ENCODE data around the gene ECHDC1.
"Not testable (repeated sequence)": the region's sequence is repeated elsewhere in the genome, so short reads cannot be mapped to it uniquely, and the experiment has no call there.

ECHDC1 gene

DNA sequence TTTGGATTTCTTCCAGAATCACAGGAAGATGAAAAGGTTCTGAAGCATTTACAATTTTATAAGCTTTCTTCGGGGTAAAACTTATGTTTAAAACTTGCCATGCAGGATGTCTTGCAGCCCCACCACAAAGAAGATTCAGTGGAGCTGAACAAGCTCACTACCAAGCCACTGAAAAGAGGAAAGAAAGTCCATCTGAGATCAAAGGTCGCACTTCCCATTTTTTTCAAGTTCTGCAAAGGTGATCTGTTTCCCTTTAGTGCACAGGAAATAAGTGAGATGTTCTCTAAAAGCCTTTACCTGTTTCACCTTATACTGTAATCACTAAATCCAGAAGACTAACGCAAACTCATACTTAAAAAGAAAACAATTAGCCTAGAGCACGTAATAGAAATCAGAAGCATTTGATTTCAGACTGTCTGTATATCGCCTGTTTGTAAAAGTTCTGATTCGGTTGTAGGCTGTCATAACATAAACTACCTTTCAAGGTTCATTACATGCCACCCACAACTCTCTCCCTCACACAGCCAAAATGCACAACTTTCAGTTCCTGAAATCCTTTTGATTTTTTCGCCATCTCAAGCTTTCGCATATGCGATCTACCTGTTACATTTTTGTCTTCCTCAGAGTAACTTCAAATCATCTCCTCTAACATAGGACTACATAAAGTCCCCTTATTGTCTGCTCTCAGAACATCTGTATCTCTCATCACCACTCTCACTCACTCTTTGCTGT is 1.8 kb downstream of the ECHDC1 start:
- DNase-seq = no peak

DNA sequence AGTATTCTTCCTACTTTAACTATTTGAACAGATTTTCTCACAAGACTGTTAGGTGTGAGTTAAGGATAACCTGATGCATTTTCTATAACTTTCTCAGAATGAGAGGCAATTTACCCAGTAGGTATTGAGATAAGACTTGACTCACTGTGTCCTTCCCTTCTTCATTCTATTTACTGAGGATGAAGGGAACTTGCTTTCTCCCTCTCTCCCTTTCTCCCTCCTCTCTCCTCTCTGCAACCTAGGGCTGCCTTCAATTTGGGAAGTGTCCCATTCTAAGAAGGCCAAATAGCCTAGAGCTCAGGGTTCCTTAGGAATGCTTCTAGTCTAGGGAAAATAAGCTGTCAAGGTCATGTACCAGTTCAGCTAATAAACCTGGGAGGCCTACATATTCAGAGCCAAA is 3.2 kb downstream of the ECHDC1 start:
- no peak for DNase-seq

DNA sequence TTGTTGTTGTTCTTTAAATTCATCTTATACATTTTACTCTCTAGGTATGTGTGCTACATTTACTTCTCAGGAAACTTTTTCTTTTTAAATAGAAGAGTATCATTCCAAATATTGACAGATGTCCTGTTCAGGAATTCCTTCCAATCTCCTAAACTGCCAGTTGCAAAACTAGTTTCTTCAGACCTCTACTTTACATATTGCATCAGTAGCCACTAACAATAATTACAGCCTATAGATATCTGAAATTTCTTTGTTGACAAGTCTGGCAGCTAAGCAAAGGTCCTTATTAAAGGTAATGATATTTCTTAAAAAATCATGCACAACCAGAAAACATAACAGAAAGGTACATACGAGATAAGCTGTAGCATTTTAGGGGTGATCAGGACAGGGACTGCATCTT is 4.5 kb downstream of the ECHDC1 start:
- no peak for DNase-seq

DNA sequence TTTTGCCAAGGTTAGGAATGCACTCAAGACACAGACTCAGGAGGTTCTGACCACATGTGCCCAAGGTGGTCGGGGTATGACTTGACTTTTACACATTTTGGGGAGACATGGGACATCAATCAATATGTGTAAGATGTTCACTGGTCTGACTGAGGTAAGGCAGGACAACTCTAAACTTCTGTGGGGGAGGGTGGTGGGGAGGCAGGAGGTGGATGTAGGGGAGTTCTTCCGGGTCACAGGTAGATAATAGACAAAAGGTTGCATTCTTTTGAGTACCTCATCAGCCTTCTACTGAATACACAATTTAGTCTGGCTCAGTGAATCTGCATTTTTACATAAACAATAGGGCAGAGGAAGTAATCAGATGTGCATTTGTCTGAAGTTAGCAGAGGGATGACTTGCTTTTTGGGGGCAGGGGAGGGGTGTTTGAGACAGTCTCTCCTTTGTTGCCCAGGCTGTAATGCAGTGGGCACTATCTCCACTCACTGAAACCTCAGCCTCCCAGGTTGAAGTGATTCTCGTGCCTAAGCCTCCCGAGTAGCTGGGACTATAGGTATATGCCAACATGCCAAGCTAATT is 10.9 kb downstream of the ECHDC1 start:
- no peak for DNase-seq

DNA sequence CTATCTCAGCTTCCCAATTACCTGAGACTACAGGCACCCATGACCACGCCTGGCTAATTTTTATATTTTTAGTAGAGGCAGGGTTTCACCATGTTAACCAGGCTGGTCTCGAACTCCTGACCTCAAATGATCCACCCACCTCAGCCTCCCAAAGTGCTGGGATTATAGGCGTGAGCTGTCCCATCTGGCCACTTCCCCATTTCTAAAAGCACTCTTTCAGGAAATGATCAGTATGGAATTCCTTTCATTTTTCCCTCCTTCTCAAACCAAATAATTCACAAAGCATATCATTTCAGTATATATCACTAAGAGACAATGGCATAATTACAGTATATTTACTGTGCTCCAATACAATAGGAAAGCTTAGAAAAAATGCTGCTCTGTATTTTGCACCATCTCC is 12.2 kb downstream of the ECHDC1 start:
- DNase-seq = not testable (repeated sequence)

DNA sequence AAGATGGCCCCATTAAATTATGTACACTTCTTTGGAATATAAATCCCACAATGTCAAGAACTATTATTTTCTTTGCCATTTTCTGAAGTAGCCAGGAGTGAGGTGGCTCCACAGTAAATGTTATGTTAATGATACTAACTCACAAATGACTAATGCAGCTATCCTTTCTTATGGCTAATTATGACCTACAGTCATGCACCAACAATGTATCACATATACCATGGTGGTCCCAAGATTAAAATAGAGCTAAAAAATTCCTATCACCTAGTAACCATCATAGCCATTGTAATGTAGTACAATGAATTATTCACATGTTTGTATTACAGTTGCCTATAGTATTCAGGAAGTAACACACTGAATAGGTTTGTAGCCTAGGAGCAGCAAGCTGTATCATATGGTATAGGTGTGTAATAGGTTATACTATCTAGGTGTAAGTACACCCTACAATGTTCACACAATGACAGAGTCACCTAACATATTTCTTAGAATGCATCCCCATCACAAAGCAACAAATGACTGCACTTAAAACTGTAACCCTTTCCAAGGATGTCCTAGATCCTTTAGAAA is 15.3 kb downstream of the ECHDC1 start:
- no peak for DNase-seq

DNA sequence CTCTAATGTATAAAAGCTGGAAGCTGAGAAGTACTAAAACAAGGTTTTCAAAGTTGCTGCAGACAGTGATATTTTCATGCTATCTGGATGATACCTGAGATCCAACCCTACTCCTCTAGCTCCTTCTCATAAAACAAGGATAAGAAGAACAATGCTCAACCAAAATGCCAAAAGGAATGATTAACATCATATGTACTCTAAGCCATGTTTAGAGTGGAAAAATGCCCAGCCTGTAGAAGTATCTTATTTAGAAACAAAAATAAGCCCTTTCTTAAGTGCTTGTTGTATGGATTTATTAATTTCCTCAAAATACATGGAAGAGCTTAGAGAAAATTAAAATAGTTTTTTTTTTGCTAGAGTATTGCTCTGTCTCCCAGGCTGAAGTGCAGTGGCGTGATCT is 23.7 kb downstream of the ECHDC1 start:
- no peak for DNase-seq

DNA sequence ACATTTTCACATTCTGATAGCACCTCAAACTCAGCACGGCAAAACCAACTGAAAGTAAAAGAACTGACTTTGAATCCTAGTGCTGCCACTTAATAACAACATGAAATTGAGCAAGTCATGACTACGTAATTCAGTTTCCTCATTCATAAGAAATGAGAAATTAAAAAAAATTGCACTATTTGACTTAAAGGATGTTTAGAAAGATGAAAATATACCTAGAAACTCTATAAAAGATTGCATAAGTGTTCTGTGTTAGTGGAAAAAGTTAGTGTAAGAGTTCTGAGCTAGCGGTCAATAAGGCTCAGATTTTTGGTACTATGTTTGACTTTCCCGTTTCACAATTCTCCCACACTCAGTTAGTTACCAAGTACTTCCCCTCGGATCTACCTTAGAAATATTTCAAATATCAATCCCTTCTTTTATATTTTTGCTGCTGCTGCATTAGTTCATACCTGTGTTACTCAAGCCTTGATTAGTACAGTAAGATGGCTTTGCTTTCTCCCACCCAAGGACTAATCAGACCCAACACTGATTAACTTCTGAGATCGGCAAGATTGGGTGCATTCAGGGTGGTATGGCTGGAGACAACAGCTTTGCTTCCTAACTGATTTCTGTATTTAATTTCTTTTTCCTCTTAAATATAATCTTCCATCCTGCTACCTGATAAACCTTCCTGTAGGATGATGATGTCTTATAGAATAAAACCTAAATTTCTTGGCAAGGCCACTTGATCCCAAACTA is 25.9 kb downstream of the ECHDC1 start:
- no peak for DNase-seq

DNA sequence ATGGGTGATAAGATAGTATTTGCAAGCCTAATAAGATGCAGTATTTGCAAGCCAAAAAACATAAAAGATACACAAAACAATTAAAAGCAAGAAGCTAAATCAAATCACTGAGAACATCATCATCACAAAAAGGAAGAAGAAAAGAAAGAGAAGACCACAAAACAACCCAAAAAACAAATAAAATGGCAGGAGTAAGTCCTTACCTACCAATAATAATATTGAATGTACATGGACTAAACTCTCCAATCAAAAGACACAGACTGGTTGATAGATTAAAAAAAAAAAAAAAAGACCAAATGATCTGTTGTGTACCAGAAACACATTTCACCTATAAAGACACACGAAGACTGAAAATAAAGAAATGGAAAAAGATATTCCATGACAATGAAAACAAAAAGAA is 37.7 kb downstream of the ECHDC1 start:
- no peak for DNase-seq

DNA sequence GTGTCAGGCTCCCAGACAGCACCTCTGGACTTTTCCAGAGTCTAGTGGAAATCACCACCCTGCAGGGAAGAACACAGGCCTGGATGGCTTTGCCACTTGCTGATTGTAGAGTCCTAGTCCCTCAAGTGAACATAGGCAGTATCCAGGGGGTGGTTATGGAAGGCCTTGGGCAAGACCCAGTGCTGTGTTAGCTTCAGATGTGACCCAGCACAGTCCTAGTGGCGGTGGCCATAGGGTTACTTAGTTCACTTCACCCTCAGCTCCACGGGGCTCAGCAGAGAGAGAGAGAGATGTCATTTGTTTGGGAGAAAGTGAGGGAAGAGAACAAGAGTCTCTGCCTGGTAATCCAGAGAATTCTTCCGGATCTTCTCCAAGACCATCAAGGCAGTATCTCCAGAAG is 39.5 kb downstream of the ECHDC1 start:
- DNase-seq = no peak

DNA sequence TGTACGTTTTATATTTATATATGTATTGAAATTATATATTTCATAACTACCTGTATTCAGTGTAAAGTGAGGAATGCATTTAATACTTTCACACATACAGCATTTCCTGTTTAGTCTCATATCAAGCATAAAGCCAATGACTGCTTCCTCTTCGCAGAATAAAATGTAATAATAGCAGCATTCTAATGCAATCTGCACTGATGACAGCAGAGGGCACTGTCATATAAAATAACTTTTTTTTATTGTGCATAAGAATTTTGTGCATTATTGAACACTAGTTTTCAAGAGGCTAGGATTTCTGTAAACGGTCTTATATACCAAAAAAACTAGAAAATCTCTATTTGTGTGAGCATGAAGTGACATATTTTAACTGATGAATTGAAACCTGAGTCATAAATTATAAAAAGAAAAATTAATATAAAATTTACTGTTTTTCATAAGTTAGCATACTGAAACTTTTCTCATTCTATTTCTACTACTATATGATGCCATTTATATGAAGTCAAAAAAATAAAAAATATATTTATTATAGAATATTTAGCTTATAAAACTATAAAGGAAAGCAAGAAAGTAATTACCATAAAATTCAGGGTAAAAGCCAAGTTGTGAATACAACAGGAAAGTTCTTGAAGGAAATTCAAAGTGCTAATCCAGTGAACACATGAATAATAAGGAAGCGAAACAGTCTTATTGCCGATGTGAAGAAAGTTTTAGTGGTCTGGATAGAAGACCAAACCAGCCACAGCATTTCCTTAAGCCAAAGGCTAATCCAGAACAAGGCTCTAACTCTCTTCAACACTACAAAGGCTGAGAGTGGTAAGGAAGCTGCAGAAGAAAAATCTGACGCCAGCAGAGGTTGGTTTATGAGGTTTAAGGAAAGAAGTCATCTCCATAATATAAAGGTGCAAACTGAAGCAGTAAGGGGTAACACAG is 40.4 kb downstream of the ECHDC1 start:
- DNase-seq = no peak

DNA sequence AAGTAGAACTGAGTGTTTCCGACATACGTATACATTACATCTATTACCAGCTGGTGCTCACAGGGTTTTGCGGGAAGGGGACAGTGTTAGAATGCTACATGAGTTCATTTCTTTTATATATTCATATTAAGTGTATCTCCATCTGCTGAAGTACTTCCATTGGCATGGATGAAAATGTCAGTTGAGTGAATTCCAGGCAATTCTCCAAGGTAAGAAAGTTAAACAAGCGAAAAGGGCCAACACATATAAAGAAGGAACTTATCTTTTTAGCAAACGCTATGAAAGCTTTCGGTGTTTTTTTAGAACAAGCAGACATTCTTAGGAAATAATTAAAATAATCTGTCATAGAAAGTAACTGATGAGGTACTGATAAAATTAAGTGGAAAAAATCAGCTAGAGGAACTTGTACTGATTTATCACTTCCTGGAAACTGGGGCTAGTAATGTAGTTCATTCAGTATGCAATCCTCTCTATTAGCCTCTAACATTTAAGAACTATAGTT is 42.2 kb downstream of the ECHDC1 start:
- DNase-seq = no peak

DNA sequence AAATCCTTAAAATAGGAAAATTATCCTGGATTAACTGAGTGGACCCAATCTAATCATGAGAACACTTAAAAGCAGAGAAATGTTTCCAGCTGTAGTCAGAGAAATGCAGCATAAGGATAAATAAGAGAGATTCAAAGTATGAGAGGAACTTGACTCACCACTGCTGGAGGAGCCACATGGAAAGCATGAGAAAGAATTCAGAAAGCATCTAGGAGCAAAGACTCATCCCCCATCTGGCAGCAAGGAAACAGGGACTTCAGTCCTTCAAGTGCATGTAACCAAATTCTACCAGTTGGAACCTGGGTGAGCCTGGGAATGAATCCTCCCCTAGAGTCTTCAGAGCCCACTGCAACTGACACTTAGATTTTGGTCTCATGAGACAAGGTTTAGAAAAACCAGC is 43.0 kb downstream of the ECHDC1 start:
- no peak for DNase-seq

DNA sequence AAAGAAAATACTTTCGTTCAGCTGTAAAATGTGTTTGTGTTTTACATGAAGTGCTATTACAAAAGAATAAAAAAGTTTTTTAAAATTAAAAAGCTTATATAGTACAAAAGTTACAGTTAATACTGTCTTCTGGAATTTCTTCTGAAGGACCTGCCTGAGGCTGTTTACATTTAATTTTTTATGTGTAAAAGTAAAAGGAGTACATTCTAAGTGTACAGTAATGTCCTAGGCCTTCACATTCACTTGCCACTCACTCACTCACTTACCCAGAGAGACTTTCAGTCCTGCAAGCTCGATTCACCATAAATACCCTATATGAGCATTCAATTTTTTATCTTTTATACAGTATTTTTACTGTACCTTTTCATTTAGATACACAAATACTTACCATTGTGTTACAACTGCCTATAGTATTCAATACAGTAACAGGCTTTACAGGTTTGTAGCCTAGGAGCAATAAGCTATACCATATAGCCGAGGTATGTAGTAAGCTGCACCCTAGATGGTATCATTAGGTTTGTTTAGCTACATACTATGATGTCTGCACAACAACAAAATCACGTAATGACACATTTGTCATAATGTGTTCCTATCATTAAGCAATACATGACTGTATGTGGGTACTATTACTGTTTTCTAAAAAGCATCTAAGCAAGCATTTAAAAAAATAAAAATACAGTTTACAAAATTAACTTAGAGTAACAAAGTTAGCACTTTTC is 43.7 kb downstream of the ECHDC1 start:
- DNase-seq = no peak

DNA sequence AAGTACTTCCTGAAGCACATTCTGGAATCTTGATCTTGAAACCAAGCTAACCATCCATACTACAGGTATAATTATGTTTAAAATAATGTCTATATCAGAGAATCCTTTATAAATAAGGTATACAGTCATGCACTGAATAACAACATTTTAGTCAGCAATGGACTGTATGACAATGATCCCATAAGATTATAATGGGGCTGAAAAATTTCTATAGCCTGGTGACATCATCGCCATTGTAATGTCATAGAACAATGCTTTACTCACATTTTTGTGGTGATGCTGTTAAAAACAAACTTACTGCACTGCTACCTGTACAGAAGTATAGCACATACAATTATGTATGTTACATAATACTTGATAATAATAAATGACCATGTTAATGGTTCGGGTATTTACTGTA is 44.9 kb downstream of the ECHDC1 start:
- DNase-seq = no peak

DNA sequence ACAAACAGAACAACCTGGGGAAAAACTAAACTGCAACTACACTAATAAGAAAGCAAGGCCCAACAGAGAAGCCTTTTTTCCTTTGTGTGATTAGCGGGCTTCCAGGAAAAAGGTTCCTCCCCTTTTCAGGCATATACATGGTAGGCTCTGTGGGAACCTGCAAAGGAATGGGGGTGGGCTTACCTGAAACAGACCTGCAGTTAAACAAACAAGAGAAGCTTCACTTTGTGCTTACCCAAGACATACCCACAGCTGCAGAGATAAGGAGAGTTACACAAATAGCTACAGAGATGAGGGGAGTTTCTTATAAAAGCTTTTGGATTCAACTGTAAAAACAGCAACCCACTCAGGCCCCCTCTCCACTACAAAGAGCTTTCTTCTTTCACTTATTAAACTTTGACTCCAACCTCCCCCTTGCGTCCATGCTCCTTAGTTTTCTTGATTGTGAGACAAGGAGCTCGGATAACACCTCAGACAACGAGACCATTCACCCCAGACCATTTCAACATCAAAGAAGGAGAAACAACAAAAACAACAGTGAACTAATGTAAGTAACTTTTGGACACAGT is 45.8 kb downstream of the ECHDC1 start:
- DNase-seq = no peak

DNA sequence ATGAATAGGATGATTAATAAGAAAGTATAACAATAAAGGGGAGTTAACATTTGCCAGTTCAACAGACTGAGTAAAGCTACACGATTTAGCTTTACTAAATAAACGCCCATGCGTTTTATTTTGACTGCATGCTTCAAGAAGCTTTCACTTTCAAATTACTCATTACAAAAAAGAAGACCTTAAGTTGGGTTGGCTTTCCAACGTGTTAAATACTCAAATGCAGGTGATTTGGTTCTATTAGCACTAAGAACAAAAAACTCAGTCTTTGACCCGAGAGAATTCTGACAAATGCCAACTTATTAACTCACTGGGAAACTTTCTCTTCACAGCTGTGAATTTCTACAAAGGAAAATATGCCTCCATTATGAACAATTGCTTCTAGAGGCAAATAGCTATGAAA is 51.9 kb downstream of the ECHDC1 start:
- DNase-seq = no peak

DNA sequence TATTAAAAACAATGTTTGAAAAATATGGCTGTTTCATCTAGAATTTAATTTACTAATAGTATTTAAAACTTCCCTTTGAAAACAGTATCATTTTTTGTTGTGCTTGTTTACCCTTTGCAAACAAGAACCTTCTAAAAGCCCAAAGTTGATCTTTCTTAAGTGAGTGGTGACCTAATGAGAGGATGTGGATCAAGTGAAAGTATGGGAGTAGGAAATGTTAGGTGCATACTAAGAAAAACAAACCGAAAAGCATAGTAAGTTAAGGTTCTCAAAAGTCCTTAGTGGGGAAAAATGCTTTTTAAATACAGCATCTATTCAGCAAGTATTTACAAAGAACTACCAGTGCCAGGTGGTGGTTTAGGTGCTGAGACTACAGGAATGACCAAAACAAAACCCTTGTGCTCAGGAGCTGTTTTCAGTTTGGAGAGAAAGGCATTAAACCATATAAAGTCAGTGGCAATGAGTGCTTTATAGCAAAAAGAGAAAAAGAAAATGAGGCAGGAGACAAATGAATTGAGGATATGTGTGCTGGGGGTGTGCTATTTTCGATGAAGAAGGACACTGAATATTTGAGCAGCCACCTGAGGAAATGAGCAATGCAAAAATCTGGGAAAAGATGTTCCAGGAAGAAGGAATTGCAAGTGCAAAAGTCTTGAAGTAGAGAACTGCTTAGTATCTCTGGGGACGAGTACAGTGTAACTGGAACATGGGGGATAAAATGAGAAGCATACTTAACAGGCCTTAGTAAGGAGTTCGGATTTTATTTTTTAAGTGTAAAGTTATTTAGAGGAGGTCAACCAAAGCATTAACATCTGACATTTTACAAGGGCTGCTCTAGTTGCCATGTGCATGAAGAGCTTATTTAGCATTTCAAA is 52.8 kb downstream of the ECHDC1 start:
- no peak for DNase-seq

DNA sequence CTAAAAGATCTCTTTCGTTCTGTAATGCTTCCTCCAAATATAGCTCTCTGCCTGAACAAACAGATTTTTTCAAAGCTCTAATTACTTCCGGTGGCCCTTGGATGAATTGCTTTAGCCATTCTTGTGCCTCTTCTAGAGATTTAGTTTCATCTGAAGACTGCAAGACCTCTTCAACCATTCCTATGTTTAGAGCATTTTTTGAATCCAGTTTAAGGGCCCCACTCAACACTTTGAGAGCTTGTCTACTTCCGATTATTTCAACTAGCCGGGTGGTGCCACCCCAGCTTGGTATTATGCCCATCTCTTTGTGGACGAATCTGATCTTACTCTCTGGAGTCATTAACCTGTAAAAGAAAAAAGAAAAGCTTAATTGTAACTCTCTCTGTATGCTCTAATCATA is 53.5 kb downstream of the ECHDC1 start:
- DNase-seq = no peak

DNA sequence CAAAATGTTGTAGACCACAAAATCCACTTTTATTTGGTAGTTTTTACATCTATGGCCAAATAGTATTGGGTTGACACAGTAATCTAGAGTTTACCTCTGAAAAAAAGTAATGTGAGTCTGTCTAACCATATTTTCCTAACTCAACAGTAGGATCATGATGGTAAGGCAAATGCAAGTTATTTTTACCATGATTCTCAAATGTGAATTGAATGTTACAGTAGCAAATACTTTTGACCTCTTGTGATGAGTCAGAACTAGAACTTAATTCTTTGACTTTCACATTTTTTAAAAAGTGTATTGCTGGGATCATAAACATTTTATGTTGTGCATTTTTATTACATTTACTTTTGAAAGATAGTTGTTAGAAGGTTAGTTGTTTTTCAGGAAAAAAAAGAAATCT is 54.7 kb downstream of the ECHDC1 start:
- no peak for DNase-seq

DNA sequence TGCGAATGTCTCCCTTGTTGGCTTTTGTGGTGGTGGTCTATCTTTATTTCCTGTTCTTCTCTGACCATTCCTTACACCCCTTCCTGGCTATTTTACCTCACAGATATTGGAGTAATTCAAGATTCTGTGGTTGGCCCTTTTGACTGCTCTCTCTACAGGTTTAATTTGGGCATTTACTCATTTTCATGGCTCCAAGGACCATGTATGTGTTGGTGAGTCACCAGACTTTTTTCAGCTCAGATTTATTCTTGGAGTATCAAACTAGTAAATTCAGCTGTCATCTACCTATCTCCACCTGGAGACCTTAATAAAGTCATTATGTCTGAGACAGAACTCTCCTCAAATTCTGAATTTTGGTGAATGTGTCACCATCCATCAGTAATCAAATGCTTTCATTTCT is 61.2 kb downstream of the ECHDC1 start:
- DNase-seq = no peak

Measured in T1000 (cell line).